ENCODE results near the gene SNAPC4. TPM values are rescaled to one million over a fixed set of nuclear protein-coding genes. Genes with fewer than 3 reads are reported as not detected.

SNAPC4 gene
- total RNA-seq, 2 donors from 2014 or later: 18.0 to 18.7 TPM

- no peak for TF ChIP-seq CTCF (conservative IDR thresholded peaks at IDR 0.05)
- Mint-ChIP-seq H3K36me3 (ENCODE audit: low read depth) (peaks cover 15% of the 10 kb centered on the region), H3K27ac (no peak overlapping the region), H3K4me3 (no peak overlapping the region), H3K27me3 (ENCODE audit: insufficient read depth) (no peaks in the 10 kb centered on the region), H3K4me1 (no peaks in the 10 kb centered on the region), H3K9me3 (no peaks in the 10 kb centered on the region)
- Histone ChIP-seq H3K9me3 (ENCODE audit: control insufficient read depth, low read length) (no peaks in the 10 kb centered on the region), H3K4me3 (ENCODE audit: low read length) (no peak overlapping the region), H3K36me3 (ENCODE audit: control insufficient read depth, insufficient read depth, low read length) (peaks cover 30% of the 10 kb centered on the region), H3K4me1 (ENCODE audit: control insufficient read depth, insufficient read depth, low read length) (no peaks in the 10 kb centered on the region), H3K27me3 (ENCODE audit: control insufficient read depth, insufficient read depth, low read length, poor library complexity, severe bottlenecking) (no peaks in the 10 kb centered on the region), H3K9ac (ENCODE audit: extremely low read depth, low read length, poor library complexity, severe bottlenecking) (no peak overlapping the region), H3K27ac (ENCODE audit: low read depth, low read length) (no peak overlapping the region)
- 93 to 97% methylated on average over 10 to 11 of the region's 11 CpGs for WGBS, 2 experiments (ENCODE audit: insufficient coverage in 1 of 2, insufficient read length in 1 of 2)
- no peak for DNase-seq
Measured at GRCh38 chr9:136379401-136379800, 20.6 kb downstream of the SNAPC4 start.

GRCh38 chr9:136379003-136379287, 21.0 kb downstream of the SNAPC4 start:
- Mint-ChIP-seq H3K36me3 (ENCODE audit: low read depth) (peaks cover 10% of the 10 kb centered on the region), H3K9me3 (no peaks in the 10 kb centered on the region), H3K4me3 (no peak overlapping the region), H3K27me3 (ENCODE audit: insufficient read depth) (no peaks in the 10 kb centered on the region), H3K4me1 (no peaks in the 10 kb centered on the region), H3K27ac (no peak overlapping the region)
- WGBS, 2 experiments (ENCODE audit: insufficient coverage in 1 of 2, insufficient read length in 1 of 2): 90 to 95% methylated on average over 11 to 18 of the region's 18 CpGs
- no peak overlapping the region for H3K4me3 ChIP-seq (ENCODE audit: low read length)
- no peak for TF ChIP-seq CTCF (conservative IDR thresholded peaks at IDR 0.05)
- H3K4me1 ChIP-seq (ENCODE audit: control insufficient read depth, insufficient read depth, low read length): no peaks in the 10 kb centered on the region
- H3K9me3 ChIP-seq (ENCODE audit: control insufficient read depth, low read length): no peaks in the 10 kb centered on the region
- DNase-seq: no peak
- H3K27me3 ChIP-seq (ENCODE audit: control insufficient read depth, insufficient read depth, low read length, poor library complexity, severe bottlenecking): no peaks in the 10 kb centered on the region
- no peak overlapping the region for H3K9ac ChIP-seq (ENCODE audit: extremely low read depth, low read length, poor library complexity, severe bottlenecking)
- H3K36me3 ChIP-seq (ENCODE audit: control insufficient read depth, insufficient read depth, low read length): peaks cover 26% of the 10 kb centered on the region
- H3K27ac ChIP-seq (ENCODE audit: low read depth, low read length): no peak overlapping the region

- Histone ChIP-seq H3K36me3 (ENCODE audit: control insufficient read depth, insufficient read depth, low read length) (peaks cover 21% of the 10 kb centered on the region), H3K27ac (ENCODE audit: low read depth, low read length) (no peak overlapping the region), H3K9ac (ENCODE audit: extremely low read depth, low read length, poor library complexity, severe bottlenecking) (no peak overlapping the region), H3K9me3 (ENCODE audit: control insufficient read depth, low read length) (no peaks in the 10 kb centered on the region), H3K4me3 (ENCODE audit: low read length) (no peak overlapping the region), H3K27me3 (ENCODE audit: control insufficient read depth, insufficient read depth, low read length, poor library complexity, severe bottlenecking) (no peaks in the 10 kb centered on the region), H3K4me1 (ENCODE audit: control insufficient read depth, insufficient read depth, low read length) (no peaks in the 10 kb centered on the region)
- no peaks in the 10 kb centered on the region for H3K4me1 Mint-ChIP-seq
- no peak overlapping the region for H3K27ac Mint-ChIP-seq
- peaks cover 8% of the 10 kb centered on the region for H3K36me3 Mint-ChIP-seq (ENCODE audit: low read depth)
- no peak overlapping the region for H3K4me3 Mint-ChIP-seq
- H3K9me3 Mint-ChIP-seq: no peaks in the 10 kb centered on the region
- no peak for DNase-seq
- no peaks in the 10 kb centered on the region for H3K27me3 Mint-ChIP-seq (ENCODE audit: insufficient read depth)
- 91 to 93% methylated on average over 20 to 28 of the region's 28 CpGs for WGBS, 2 experiments (ENCODE audit: insufficient coverage in 1 of 2, insufficient read length in 1 of 2)
- TF ChIP-seq CTCF (conservative IDR thresholded peaks at IDR 0.05): no peak
Measured at GRCh38 chr9:136378170-136379002, 21.6 kb downstream of the SNAPC4 start.

All from endodermal cell (in vitro differentiated cells).